GM19351 (cell line): ENCODE data around the gene BASP1.
A peak's percentile ranks its signal among the peaks of the same experiment; 100 is the strongest.
"Not testable (repeated sequence)": the region's sequence is repeated elsewhere in the genome, so short reads cannot be mapped to it uniquely, and the experiment has no call there.

Experiments used
- ATAC-seq: cut with Tn5 transposase; IDR thresholded peaks from one replicate; pipeline ENCODE4 v1.9.1; 2021; ENCODE audit warnings: mild to moderate bottlenecking, moderate library complexity; ENCODE audit not compliant: unreplicated experiment

The BASP1 gene

DNA sequence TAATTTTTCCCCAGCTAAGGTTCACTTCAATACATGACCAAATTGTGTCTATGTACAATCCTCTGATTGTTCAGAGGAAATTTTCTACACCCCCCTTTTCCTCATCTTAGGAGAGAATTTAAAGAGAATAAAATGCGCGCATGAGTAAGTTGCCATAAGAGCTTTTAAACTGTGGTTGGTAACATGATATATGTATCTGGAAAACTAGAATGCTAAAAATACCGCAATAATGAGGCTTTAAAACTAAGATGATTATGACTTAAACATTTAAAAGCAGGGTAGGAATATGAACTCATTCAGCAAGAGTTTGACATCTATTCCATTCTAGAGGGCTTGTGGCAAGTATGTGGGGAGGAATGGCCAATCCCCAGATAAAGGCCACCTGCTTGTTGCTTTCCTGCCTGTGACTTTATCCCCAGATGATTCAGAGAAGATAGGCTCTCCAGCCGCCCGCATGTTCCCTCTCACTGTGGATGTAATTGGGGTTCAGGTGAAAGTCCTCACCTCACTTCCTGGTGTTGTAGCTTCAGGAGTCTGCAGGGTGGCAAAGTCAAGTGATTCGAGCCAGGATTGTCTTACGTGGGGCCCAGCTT is 26.5 kb upstream of the BASP1 start:
- ATAC-seq = no peak

DNA sequence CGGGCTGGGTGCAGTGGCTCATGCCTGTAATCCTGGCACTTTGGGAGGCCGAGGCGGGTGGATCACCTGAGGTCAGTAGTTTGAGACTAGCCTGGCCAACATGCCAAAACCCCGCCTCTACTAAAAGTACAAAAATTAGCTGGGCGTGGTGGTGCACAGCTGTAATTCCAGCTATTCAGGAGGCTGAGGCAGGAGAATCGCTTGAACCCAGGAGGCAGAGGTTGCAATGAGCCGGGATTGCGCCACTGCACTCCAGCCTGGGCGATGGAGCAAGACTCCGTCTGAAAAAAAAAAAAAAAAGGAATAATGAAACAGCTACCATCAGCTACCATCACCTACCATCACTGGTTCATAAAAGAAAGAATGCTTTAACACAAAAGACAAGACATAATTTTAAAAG is 25.9 kb upstream of the BASP1 start:
- ATAC-seq = not testable (repeated sequence)

DNA sequence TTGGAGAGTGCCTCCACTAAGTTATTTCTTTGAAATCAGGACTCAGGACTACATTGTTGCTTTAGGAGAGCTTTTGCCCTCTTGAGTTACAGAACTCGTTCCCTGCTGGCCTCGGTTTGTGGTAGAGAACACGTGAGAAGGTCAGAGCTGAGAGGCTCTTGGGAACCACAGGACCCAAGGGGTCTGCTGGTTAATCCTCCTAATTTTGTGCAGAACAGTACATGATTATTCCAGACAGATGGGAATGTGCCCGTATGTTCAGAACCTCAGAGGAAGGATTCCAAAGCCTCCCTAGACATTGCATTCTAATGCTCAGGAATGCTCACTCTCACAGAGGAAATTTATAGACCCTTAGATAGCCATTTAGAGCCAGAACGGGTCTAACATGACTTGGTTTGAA is 25.2 kb upstream of the BASP1 start:
- no peak for ATAC-seq

DNA sequence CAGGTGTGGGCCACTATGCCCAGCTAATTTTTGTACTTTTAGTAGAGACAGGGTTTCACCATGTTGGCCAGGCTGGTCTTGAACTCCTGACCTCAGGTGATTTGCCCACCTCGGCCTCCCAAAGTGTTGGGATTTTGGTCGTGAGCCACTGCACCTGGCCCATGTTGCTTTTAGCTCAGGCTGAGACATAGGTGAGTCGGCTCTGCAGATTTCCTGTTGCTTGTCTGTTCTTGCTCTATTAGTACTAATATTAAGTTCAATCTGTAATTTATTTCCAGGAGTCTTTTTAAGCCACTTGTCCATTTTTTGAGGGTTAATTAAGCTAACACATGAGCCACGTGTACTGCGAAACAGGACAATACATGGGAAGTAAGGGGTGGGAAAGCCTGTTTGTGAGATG is 21.4 kb upstream of the BASP1 start:
- ATAC-seq = no peak

DNA sequence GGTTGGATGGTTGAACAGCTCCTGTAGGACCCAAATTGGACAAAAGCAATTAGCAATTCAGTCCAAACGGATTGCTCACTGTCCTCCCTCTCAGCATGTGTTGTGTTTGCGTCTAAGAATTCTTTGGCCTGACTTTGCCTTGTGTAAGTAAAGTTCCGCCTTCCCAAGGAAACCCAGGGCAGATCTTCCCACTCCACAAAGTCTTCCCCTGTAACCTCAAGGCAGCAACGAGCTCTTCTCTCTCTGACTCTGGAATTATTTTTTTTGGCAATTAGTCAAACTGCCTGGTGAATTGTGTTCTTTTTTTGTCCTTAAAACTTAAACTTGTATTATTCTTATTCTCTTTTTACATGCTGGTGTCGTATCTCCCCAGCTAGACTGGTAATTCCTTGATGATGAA is 20.7 kb upstream of the BASP1 start:
- ATAC-seq = no peak

DNA sequence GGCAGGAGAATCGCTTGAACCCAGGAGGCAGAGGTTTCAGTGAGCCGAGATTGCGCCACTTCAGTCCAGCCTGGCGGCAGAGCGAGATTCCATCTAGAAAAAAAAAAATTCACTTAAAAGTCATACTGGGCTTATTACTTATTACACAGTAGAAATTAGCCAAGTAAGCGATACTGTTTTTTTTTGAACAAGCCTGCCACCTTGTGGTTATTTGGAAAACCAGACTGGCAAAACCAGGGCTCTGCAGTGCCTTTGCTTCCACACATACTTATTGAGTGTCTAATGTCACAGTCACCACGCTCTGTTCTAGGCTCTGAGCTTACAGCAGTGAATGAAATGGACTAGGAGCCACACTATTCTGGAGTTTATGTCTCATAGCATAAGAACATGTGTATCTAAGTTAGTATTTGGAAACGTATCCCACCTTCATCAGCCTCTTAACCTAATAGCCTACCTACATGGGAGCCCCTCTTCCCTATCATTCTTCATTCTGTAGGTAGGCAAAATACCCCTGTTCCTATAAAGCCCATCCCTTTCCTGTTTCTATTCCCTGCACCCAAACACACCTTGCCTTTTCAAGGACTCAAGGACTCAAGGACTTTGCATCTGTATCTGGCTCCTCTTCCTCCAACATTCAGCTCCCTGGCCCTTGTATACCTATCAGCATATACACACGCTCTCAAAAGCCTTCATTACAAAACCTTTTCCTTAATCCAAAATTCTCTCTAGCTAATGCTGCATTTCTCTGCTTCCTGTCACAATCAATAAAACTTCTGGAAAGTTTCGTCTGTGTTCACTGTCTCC is 13.9 kb upstream of the BASP1 start:
- ATAC-seq = peak; percentile 94

DNA sequence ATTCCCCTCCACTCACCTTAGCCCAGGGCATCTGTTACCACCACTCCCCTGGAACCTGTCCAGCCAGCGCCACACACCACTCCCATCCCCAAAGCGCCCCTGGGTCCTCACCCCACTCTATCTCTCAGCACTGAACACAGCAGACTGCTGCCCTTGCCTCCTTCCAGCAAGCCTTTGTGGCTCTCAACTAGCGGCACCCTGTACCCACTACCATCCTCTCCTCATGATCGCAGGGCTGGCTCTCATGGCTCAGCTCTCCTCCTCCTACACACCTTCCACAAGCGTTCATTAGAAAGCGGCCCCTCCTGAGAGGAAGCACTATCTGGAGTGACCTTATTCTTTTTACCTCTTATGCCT is 13.3 kb upstream of the BASP1 start:
- no peak for ATAC-seq

DNA sequence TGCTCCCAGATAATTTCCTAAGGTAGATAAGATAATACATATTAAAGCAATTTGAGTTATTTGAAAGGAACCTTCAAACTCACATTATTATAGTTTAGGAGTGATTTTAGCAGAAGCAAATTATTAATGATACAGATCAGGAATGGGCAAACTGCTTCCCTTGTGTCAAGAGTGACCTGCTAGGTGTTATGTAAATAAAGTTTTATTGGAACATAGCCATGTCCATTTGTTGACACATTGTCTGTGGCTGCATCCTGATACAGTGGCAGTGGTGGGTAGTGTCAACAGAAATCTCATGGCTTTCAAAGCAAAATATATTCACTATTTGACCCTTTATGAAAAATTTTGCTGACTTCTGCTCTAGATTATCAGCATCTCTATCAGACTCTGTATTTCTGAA is 11.4 kb upstream of the BASP1 start:
- no peak for ATAC-seq

DNA sequence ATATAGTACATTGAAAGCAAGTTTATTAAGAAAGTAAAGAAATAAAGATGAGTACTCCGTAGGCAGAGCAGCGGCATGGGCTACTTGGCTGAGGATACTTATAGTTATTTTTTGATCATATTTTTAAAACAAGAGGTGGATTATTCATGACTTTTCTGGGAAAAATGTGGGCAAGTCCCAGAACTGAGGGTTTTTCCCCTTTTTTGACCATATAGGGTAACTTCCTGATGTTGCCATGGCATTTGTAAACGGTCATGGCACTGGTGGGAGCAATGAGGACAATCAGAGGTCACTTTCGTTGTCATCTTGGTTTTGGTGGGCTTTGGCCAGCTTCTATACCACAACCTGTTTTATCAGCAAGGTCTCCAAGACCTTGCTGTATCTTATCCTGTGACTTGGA is 5.2 kb upstream of the BASP1 start:
- no peak for ATAC-seq

DNA sequence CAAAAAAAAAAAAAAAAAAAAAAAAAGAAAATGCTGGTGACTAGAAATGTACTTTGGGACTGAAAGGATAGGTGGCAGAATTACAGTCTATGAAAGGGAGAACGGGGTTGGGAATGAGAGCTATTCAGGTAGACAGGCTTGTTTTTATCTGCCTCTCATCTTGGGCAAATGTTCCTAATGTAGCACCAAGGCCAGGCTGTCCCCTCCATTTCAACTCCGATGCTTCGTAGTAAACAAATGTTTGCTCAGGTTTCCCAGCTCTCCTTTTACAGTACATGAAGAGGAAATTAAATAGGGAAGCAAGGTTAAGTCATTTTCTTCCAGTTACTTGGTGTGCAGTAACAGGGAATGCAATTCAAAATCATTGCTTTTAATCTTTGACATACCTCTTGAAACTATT is 4.4 kb upstream of the BASP1 start:
- ATAC-seq = no peak

DNA sequence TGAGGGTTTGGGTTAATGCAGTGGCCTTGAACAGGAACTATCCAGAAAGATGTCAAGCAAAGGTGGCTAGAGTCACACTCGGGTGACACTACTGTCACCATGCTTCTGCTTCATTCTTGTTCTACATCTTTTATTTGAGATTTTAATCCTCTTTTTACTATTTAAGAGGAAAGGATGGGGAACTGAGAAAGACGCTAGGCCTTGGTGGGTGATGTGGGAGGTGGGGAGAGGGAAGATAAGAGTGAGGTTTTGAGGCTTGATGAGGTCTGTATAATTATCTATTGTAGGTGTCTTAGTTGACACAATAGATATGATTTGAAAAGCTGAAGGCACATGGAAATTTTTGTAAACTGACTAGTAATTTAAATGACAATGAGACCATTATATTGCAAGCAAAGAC is 3.5 kb upstream of the BASP1 start:
- ATAC-seq = no peak

DNA sequence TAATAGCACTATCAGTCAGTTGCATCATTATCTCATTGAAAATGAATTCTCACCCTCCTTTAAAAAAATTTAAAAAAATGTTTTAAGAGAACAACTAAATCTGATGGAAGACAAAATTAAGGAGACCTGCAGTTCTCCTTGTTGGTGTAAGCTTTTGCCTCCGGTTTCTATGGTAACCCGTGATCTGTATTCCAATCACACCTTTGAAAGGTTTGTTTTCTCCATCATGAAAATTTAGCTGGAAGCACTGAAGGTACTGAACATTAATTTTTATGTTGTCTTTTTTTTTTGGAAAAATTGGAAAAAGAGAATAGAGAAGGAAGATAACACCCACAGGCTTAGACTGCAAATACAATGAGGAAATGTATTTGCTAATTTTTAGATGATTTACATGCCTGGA is 2.5 kb upstream of the BASP1 start:
- ATAC-seq = no peak

DNA sequence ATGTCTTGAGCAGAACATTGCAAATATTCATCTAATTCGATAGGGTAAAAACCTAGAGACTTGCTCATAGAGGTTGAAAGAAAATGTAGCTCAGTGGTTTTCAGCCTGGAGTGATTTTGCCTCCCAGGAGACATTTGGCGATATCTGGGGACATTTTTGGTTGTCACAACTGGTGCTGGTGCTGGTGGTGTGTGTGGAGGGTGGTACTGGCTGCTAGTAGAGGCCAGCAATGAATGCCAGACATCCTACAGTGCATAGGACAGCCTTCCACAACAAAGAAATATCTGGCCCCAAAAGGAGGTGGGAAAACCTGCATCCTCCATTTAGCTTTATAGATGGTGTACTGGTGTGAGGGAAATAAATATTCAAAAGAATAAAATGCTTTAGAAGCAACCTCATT is 2.1 kb upstream of the BASP1 start:
- no peak for ATAC-seq

DNA sequence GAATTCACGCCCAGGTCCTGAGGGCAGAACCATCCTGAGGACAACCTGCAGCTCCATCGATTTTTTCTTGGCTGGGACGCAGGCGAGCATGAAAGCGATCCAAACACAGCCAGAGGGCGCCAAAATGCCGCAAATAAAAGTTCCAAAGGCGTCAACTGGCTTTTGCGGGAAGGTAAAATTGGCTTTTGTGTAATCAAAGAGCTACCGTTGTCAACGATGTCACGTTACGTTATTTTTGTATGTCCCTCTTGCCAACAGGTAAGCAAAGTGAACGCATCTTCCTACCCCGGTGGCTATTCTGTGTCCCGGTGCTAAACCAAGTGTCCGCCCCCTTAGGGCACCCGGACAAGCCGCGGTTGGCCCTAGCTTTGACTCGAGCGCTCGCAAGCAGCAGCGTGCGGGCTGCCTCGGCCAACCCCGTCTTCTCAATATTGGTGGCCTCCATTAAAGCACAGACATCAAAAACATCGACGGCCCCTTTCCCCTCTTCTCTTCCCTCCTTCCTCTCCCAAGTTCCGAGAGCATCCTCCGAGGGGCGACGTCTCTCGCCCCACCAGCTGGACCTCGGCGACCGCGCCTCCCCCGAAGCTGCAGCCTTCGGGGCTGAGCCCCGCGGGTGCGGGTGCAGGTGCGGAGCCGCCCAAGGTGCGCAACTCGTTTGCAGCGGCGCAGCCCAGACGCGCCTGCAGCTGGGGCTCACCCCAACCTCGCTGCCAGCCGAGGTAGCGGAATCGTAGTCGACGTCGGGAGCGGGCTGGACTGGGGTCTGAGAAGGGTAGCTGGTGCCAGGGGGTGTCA is 1.1 kb upstream of the BASP1 start:
- ATAC-seq = peak; percentile 34

DNA sequence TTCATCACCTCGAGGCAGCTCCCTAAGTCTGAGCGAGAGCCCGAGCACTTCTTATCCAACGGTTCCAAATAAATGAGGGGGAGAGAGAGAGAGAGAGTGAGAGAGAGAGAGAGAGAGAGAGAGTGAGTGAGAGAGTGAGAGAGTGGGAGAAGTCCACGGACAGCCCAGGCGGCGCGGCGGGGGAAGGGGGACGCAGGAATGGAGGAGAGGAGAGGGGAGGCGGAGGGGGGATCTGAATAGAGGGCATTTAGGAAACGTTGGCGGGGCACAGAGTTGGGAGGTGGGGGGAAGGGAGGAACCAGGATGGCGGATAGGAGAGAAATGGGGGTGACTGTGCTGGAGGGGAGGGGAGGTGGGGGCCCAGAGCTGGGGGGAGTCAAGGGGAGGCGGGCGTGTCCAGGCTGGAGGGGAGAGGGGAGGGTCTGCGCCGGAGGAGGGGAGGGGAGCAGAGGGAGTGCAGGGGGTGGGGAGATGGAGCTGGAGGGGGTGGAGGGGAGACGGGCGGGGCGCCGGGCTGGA is 398 bp upstream of the BASP1 start:
- ATAC-seq = no peak

DNA sequence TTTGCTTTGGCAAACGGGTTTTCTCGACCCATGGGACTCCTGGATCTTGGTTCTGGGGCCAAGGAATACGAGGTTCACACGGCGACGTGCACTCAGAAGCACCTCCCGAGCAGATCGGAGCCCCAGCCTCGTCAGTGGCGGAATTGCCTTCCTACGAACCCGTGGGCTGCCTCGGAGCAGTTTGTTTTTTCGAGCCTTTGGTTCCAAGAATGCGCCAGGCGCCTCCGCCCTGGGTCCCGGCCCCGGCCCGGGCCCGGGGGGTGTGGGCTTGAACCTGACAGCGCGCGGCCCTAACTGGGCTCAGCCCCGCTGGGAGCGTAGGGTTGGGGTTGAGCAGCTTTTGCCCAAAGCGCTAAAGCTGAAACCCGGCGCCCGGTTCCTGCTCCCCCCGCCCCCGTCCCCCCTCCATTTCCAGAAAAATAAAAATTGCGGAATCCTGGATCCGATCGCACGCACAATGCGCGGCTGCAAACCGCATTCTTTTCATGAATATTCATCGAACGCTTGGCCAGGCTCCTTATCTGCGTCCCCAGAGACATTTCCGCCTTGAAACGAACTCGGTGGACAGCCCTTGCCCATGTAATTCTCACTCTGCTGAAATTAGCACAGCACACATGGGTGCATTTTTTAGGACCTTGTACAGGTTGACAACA is 1.0 kb downstream of the BASP1 start:
- ATAC-seq = peak; percentile 24

DNA sequence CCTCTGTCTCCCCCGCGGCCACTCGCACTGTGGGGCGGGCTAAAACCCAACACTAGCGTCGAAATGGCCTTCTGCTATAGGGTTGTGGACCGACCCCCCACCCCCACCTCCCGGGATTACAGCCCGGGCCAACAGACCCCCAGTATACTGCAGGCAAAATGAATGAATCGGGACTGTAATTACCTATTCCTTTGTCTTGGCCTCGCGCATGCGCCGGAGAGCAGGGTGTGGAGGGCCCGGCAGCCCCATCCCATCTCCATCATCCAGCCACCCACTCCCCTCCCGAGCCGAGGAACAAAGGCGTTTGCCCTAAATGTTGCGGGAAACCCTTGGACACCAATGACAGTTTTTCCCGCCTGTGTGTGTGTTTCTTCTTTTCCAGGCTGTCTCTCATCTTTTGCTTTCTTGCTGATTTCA is 1.6 kb downstream of the BASP1 start:
- ATAC-seq = peak; percentile 20

DNA sequence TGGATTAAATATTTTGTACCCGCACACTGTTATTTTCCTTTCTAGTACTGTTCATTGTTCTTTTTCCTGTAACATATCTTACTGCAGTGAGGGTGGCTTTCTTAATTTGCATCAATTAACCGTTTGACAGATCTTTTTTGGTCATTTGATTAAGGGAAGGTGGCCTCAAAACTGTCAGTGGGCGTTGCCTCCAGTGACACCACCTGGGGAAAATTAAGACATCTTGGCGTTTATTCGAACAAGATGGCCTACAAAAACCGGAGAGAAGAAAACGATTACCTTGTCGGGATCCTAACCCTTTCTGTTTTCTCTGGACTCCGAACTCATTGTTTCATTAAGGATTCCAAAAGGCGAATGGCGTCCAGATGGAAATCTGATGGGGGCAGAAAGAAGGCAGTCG is 2.0 kb downstream of the BASP1 start:
- ATAC-seq = no peak

DNA sequence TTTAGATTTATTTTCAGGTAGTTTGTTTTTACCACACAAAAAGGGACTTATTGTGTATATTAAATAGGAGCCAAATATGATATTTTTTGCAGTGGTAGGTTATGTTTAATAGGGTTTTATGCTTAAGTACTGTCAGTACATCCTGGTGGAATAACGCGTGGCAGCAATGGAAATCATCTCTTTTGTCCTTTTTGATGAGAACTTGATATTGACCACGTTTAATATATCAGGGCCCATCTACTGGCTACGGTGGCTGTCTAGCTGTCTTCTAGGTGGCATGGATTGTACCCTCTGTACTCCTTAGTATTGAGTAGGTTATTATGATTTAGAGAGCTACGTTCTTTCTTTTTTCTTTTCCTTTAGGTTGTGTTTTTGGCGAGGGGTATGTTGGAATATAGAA is 2.6 kb downstream of the BASP1 start:
- no peak for ATAC-seq

DNA sequence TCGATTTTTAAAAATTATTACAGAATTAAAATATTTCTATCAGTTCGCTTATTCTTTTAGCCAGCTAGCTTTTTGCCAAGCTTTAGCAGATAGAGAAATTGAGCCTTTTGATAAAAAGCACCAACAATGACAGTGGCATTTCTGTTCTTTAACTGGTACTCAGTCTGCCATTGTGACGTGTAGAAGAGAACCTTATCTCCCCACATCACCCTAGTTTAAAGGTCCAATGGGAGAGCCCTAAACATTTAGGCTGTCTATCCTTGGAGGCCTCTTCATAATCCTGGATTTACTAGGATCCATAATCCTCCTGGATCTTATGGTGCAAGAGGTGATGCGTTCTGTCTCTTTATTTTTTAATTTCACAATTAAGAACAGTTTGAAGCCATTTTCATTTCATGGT is 3.0 kb downstream of the BASP1 start:
- ATAC-seq = no peak

DNA sequence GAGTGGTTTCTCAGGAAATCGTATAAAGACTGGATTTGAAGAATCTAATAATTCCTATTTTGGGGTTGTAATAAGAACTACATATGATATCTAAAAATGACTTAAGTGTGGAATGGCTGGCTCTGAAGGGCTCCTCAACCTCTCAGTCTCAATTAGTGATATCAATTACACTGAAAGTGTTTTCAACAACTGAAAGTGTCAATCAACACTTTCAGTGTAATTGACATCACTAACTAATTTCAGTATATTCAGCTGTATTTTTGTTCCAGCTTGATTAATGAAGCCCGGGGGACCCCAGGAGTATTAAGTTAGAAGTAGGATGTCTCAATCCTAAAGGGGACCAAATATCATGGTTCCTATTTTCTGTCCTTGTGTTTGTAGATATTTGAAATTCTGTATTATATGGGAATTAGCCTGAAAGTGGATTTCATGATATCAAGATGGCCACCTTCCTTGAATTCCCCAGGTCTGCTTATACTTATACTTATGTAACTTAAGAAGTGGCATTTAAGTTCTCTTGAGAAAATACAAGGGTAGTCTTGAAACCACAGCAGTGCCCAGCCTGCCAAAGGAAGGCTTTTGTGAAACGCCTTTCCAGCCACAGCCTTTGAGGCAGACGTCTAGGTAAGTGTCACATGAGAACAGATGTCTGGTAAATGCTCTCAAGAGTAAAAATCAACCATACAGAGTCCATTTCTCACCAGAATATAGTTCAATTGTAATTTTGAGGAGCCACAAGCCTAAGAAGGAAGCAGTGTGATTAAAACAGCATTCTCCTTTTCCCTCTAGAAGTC is 4.6 kb downstream of the BASP1 start:
- ATAC-seq = peak; percentile 10
